Endothelial cell of umbilical vein (primary cell): ENCODE measurements around the gene ZBBX. TPM values are rescaled to one million over a fixed set of nuclear protein-coding genes. Genes with fewer than 3 reads are reported as not detected.

Experiments used
- BruUV-seq: library from RNA; stranded (reverse); fragments of 400-500 nt; replicated peaks from 2 replicates; lab custom pipeline; 2021; lab: Mats Ljungman, UMichigan
- CTCF ChIA-PET: fragments of 300-600, 350-600 bp; sonication (Branson Sonifier 250); formaldehyde crosslinking; loops from one replicate; lab custom pipeline; 2021; ENCODE audit warnings: antibody characterized with exemption, inconsistent platforms; lab: Charles Lee
- POLR2A ChIA-PET: fragments of 300-600, 350-600 bp; sonication (Branson Sonifier 250); formaldehyde crosslinking; loops from one replicate; lab custom pipeline; 2021; ENCODE audit warnings: antibody characterized with exemption, inconsistent platforms; lab: Charles Lee
- DNase-seq: peaks from one replicate; pipeline ENCODE4 v3.0.0-alpha.2; 2011; ENCODE audit warnings: low read depth, low spot score
- FAIRE-seq: peaks from 2 replicates; lab custom pipeline; 2011; peaks lifted over from hg19 to GRCh38; lab: Jason Lieb, UNC
- H2AFZ ChIP-seq: 2 replicates; pipeline ENCODE4 v1.6.0; 2012; ENCODE audit warnings: low read depth, low read length, control low read depth, inconsistent platforms
- H3K27ac ChIP-seq: 2 replicates; pipeline ENCODE4 v1.5.1; 2011; ENCODE audit warnings: low read depth, mild to moderate bottlenecking, control low read depth, low read length, moderate library complexity; ENCODE audit not compliant: insufficient read depth
- H3K27me3 ChIP-seq, 2 experiments: 2 replicates each; pipeline versions ENCODE4 v1.6.0 to v1.6.1; 2011; ENCODE audit warnings: low read length in 2 of 2, mixed read lengths in 1 of 2; ENCODE audit not compliant: control insufficient read depth in 2 of 2, insufficient read depth in 2 of 2
- H3K36me3 ChIP-seq, 2 experiments: 2 replicates in 1 of 2; 3 replicates in 1 of 2; pipeline ENCODE4 v1.5.1; 2011; ENCODE audit warnings: low read length in 2 of 2, mild to moderate bottlenecking in 1 of 2, moderate library complexity in 1 of 2; ENCODE audit not compliant: control insufficient read depth in 2 of 2, insufficient read depth in 2 of 2; ENCODE audit errors: extremely low read depth in 1 of 2
- H3K4me1 ChIP-seq: 3 replicates; pipeline ENCODE4 v1.5.1; 2011; ENCODE audit warnings: mild to moderate bottlenecking, low read length; ENCODE audit not compliant: control insufficient read depth, insufficient read depth; ENCODE audit errors: extremely low read depth
- H3K4me2 ChIP-seq: 2 replicates; pipeline ENCODE4 v1.6.1; 2011; ENCODE audit warnings: low read length, control low read depth, mixed read lengths; ENCODE audit not compliant: insufficient read depth
- H3K4me3 ChIP-seq, 3 experiments: fragments of 200-600 bp in 1 of 3; sonication (generic), shearing (Covaris generic) in 1 of 3; replicated peaks in 1 of 3; 2 replicates each; pipeline ENCODE4 v1.5.1; 2011 to 2016; ENCODE audit warnings: control low read depth in 3 of 3, low read length in 3 of 3, mild to moderate bottlenecking in 2 of 3, inconsistent platforms in 1 of 3, low read depth in 1 of 3, moderate library complexity in 1 of 3; ENCODE audit not compliant: insufficient read depth in 1 of 3
- H3K79me2 ChIP-seq: 2 replicates; pipeline ENCODE4 v1.6.0; 2012; ENCODE audit warnings: low read length, inconsistent platforms; ENCODE audit not compliant: control insufficient read depth, insufficient read depth
- H3K9ac ChIP-seq: replicated peaks from 2 replicates; pipeline ENCODE3; 2011; ENCODE audit warnings: low read length, control low read depth; ENCODE audit not compliant: insufficient read depth; ENCODE audit errors: extremely low read depth
- H3K9me1 ChIP-seq: replicated peaks from 3 replicates; pipeline ENCODE4 v1.6.0; 2011; ENCODE audit warnings: mild to moderate bottlenecking, low read length; ENCODE audit not compliant: control insufficient read depth, insufficient read depth; ENCODE audit errors: extremely low read depth
- H3K9me3 ChIP-seq: replicated peaks from 2 replicates; pipeline ENCODE4 v1.5.1; 2012; ENCODE audit warnings: low read length, inconsistent platforms; ENCODE audit not compliant: control insufficient read depth, insufficient read depth
- H4K20me1 ChIP-seq: replicated peaks from 2 replicates; pipeline ENCODE3; 2011; ENCODE audit warnings: mild to moderate bottlenecking, low read length; ENCODE audit not compliant: control insufficient read depth, insufficient read depth; ENCODE audit errors: extremely low read depth
- EZH2 ChIP-seq: IDR thresholded peaks from 2 replicates; pipeline ENCODE4 v1.6.1; 2012; ENCODE audit warnings: borderline replicate concordance, low read depth, mild to moderate bottlenecking, moderate library complexity, low read length, inconsistent platforms; ENCODE audit not compliant: severe bottlenecking
- FOS ChIP-seq: IDR thresholded peaks from 2 replicates; pipeline ENCODE4 v1.6.1; 2011; ENCODE audit warnings: mild to moderate bottlenecking, low read length, moderate library complexity, borderline replicate concordance; ENCODE audit not compliant: insufficient read depth
- GATA2 ChIP-seq: IDR thresholded peaks from 2 replicates; pipeline ENCODE4 v1.7.0; 2011; ENCODE audit warnings: low read depth, mild to moderate bottlenecking, moderate library complexity, mixed read lengths, low read length; ENCODE audit not compliant: insufficient read length, insufficient read depth
- JUN ChIP-seq: IDR thresholded peaks from 2 replicates; pipeline ENCODE4 v1.6.1; 2011; ENCODE audit warnings: borderline replicate concordance, low read depth; ENCODE audit not compliant: insufficient read length, insufficient read depth
- MYC ChIP-seq: IDR thresholded peaks from one replicate; pipeline ENCODE4 v1.6.1; 2011; ENCODE audit warnings: mild to moderate bottlenecking, low read depth, low read length
- POLR2A ChIP-seq: IDR thresholded peaks from 2 replicates; pipeline ENCODE4 v1.6.1; 2012; ENCODE audit warnings: low read depth, mild to moderate bottlenecking, control low read depth, low read length
- POLR2AphosphoS5 ChIP-seq: IDR thresholded peaks from 2 replicates; pipeline ENCODE4 v1.6.1; 2012; ENCODE audit warnings: low read depth, mild to moderate bottlenecking, control low read depth, low read length, moderate library complexity; ENCODE audit not compliant: insufficient read depth
- dilution Hi-C: fragments of 300-500 bp; cut with MboI; formaldehyde crosslinking; loops from one replicate; pipeline ENCODE4 v1.15.0; 2019; ENCODE audit warnings: low sequenced_read_pairs; ENCODE audit not compliant: extremely low pct_ligation_motif_present
- intact Hi-C: fragments of 100-400 bp; cut with micrococcal nuclease; formaldehyde crosslinking; loops from one replicate; pipeline ENCODE4 v1.10.0; 2022
- polyA plus RNA-seq, 4 experiments: library from polyadenylated mRNA; depleted of rRNA in 3 of 4; stranded (reverse) in 3 of 4; unstranded in 1 of 4; fragments of >200 nt; gene quantifications; 2 replicates each; pipeline versions ENCODE4 v1.2.1 to v1.2.3, GENCODE V29; 2011 to 2012; ENCODE audit warnings: missing spikeins in 1 of 4
- total RNA-seq: library from RNA; stranded (reverse); gene quantifications from 2 replicates; pipeline ENCODE4 v1.2.3, GENCODE V29; 2021
- TF ChIP-seq, protein P1 (sequence below), 2 donors: IDR thresholded peaks; 1 replicate in 1 of 2; 2 replicates in 1 of 2; pipeline ENCODE4 v1.5.1; 2011; ENCODE audit warnings: low read length in 2 of 2, mild to moderate bottlenecking in 2 of 2, moderate library complexity in 2 of 2, control low read depth in 1 of 2, inconsistent platforms in 1 of 2, low read depth in 1 of 2; ENCODE audit not compliant: insufficient read depth in 1 of 2; ENCODE audit errors: extremely low read depth in 1 of 2
- TF ChIP-seq, protein P2 (sequence below): IDR thresholded peaks from 2 replicates; pipeline ENCODE4 v1.6.1; 2011; ENCODE audit not compliant: insufficient read depth, insufficient read length

Gene ZBBX
- total and polyA plus RNA-seq, 2 donors (not counting 3 experiments of a cell fraction or from before 2014, with no cell fraction given), result not detected

DNA sequence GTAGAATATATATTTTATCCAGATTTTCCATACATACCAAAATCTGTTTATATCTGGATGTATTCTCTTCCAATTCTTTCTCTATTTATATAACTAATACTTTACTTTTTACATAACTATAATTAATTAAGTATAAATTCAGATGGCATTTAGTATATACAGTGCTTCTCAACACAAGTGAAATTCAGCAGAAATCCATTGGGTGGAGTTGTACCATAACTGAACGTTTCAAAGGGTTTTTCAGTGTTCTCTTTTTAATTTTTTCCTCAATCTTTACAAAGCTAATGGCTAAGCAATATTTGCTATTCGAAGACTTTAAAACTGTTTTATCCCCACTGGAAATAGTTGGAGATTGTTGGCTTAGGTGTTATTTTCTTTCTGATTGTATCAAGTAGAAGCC, 13.9 kb upstream of the ZBBX start:
- TF ChIP-seq POLR2A (no peak), EZH2 (no peak), JUN (no peak), FOS (no peak), MYC (no peak), GATA2 (no peak), POLR2AphosphoS5 (no peak)
- TF ChIP-seq, protein P1, sequence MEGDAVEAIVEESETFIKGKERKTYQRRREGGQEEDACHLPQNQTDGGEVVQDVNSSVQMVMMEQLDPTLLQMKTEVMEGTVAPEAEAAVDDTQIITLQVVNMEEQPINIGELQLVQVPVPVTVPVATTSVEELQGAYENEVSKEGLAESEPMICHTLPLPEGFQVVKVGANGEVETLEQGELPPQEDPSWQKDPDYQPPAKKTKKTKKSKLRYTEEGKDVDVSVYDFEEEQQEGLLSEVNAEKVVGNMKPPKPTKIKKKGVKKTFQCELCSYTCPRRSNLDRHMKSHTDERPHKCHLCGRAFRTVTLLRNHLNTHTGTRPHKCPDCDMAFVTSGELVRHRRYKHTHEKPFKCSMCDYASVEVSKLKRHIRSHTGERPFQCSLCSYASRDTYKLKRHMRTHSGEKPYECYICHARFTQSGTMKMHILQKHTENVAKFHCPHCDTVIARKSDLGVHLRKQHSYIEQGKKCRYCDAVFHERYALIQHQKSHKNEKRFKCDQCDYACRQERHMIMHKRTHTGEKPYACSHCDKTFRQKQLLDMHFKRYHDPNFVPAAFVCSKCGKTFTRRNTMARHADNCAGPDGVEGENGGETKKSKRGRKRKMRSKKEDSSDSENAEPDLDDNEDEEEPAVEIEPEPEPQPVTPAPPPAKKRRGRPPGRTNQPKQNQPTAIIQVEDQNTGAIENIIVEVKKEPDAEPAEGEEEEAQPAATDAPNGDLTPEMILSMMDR (IDR thresholded peaks at IDR 0.05; ENCODE audit: extremely low read depth in 1 of 2, insufficient read depth in 1 of 2, low read depth in 1 of 2, low read length in 2 of 2), result no peak
- TF ChIP-seq, protein P2, sequence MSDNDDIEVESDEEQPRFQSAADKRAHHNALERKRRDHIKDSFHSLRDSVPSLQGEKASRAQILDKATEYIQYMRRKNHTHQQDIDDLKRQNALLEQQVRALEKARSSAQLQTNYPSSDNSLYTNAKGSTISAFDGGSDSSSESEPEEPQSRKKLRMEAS, result no peak
- no peaks in the 10 kb centered on the region for H3K36me3 ChIP-seq
- no peak overlapping the region for H3K9ac ChIP-seq
- FAIRE-seq (no peak), DNase-seq (no peak)
- H3K9me3 ChIP-seq, result no peaks in the 10 kb centered on the region
- H3K27me3 ChIP-seq, result no peaks in the 10 kb centered on the region
- H3K79me2 ChIP-seq, result no peaks in the 10 kb centered on the region
- H3K4me2 ChIP-seq, result no peak overlapping the region
- H3K9me1 ChIP-seq, result no peaks in the 10 kb centered on the region
- H3K4me3 ChIP-seq, result no peak overlapping the region
- ChIA-PET POLR2A (no interaction called here), CTCF (interaction anchor here (0.7 to 1.4 kb wide), 2 partner anchors 14 to 347 kb away, joined by 4 to 5 read pairs; partner anchors contain the start of gene ZBBX)
- H3K4me1 ChIP-seq, result no peaks in the 10 kb centered on the region
- H4K20me1 ChIP-seq, result no peaks in the 10 kb centered on the region
- dilution Hi-C loops, result no loop called here
- intact Hi-C loops, result no loop called here
- H2AFZ ChIP-seq, result no peak overlapping the region
- H3K27ac ChIP-seq, result no peak overlapping the region
- BruUV-seq, result no TSS peak
